Kidney tubule cell (primary cell): ENCODE measurements around the gene ANKRD13B.
"Not testable (repeated sequence)": the region's sequence is repeated elsewhere in the genome, so short reads cannot be mapped to it uniquely, and the experiment has no call there.

ENCODE experiments used
- DNase-seq: peaks from one replicate; pipeline ENCODE4 v3.0.0-alpha.2; 2018; ENCODE audit warnings: low spot score

ANKRD13B gene

GRCh38 chr17:29592850-29593551, at the start of gene ANKRD13B:
TSS of gene ANKRD13B (plus strand) at chr17:29593132. CDS start at chr17:29593622, 490 bp downstream.
- peak; percentile 27 for DNase-seq

DNA sequence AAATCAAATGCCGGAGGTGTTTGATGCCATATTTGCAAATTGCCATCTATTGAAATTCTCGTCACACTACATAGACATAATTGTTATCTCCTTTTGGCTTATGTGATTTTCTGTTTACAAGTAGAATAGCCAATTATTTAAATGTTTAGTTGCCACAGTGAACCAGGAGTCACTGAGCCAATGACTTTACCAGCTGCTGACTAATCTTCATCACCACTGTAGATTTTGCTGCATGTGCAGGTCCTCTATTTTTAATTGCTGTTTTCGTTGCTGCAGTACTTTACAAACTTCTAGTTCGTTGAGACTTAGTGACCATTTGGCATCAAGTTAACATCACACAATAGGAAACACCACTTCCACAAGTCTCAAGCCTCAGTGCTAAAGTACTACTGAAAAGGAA, 48.9 kb upstream of the ANKRD13B start:
- DNase-seq = no peak

DNA sequence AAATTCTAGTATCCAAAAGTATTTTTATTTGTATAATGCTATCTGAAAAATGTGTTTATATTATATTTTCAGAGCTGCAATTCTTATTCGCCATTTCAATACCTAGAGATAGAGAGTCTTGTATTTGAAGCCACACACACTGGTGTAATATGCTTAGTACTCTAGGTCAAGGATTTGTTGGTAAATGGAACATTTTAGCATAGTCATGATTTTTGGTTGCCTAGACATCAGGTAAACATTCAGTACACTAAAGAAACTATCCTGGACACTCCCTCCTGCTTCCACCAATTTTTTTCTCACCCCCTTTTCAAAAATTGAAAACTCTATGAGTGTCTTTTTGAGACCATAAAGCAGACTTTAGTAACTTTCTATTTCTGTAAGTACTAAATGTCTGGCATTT, 46.8 kb upstream of the ANKRD13B start:
- DNase-seq = no peak

DNA sequence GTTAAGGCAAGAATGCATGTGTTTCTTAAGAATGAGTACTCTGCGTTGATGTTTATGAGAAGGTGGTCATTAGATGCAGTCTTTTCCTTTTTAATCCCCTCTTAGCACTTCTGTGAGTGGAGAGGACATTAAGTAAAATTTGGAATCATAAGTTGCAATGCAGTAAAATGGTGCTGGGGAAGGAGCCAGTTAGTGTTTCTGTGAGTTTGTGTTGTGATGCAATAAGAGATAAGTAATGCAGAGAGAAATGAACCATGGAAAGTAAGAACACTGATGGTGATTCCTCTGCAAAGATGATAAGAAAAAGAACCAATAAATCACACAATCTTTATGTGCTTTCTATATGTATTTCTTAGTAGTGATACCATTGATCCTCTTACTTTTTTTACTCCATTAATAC, 46.1 kb upstream of the ANKRD13B start:
- DNase-seq = no peak

GRCh38 chr17:29549177-29549923, 43.6 kb upstream of the ANKRD13B start:
- peak; percentile 29 for DNase-seq

- DNase-seq = peak; percentile 87
Measured at GRCh38 chr17:29555840-29556239, 37.1 kb upstream of the ANKRD13B start.

DNA sequence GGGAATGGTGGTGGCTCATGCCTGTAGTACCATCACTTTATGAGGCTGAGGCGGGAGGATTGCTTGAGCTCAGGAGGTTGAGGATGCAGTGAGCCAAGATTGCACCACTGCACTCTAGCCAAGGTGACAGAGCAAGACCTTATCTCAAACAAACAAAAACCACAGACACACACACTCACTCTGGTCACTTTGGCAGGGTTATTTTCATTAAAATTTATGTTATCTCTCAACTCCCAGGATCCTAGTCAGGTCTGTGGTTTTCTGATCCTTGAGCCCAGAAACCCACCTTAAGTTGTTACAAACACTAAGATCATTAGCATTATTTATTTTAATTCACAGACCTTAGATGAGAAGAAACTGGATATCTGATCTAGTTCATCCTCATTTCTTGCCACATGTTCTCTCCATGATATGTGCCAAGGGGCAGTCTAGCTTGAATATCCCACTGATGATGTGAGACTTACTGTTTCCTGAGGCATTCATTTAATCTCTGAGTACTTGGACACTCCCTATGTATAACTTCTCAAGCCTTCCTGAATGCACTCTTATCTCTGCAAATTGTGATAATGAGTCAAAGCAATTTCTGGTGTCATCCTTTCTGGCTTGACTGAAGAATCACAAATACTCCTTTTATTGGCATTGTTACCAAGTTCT, 35.7 kb upstream of the ANKRD13B start:
- DNase-seq = peak; percentile 20

- peak; percentile 86 for DNase-seq
Measured at GRCh38 chr17:29557739-29558116, 35.2 kb upstream of the ANKRD13B start.

DNA sequence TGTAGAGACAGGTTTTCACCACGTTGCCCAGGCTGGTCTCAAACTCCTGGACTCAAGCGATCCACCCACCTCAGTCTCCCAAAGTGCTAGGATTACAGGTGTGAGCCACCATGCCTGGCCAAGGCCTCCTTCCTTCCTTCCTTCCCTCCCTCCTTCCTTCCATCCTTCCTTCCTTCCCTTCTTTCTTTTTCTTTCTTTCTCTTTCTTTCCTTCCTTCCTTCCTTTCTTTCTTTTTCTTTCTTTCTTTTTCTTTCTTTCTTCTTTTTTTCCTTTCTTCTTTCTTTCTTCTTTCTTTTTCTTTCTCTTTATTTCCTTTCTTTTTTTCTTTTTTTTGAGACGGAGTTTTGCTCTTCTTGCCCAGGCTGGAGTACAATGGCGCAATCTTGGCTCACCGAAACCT, 34.8 kb upstream of the ANKRD13B start:
- not testable (repeated sequence) for DNase-seq

DNA sequence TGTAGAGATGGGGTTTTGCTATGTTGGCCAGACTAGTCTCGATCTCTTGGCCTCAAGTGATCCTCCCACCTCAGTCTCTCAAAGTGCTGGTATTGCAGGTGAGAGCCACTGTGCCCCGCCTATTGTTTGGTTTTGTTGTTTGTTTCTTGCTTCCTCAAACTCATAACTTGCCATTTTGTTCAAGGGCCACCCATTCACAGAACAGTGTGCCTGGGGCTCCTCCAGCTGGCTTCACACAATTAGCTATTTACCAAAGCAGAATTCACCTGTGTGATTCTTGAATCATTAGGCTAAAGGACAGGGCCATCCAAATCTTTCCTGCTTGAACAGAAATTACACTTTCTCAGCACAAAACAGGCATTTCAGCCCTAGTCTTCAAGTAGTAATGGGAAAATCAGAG, 33.3 kb upstream of the ANKRD13B start:
- DNase-seq = no peak

DNA sequence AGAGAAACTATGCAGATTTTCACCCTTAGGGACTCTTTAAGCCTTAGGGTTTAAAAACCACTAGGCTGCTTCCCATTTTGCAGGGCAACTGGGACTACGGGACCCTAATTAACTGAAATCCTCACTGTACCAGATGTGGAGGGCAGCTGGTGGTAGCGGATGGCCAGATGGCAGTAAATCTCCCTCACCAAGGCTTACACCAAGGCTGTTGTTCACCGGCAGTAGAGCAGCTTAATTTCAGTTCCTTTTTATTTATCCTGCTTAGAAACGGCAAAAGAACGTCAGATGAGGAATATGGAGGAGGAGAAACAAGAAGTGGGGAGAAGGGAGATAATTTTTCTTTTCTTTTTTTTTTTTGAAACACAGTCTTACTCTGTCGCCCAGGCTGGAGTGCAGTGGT, 32.6 kb upstream of the ANKRD13B start:
- no peak for DNase-seq

DNA sequence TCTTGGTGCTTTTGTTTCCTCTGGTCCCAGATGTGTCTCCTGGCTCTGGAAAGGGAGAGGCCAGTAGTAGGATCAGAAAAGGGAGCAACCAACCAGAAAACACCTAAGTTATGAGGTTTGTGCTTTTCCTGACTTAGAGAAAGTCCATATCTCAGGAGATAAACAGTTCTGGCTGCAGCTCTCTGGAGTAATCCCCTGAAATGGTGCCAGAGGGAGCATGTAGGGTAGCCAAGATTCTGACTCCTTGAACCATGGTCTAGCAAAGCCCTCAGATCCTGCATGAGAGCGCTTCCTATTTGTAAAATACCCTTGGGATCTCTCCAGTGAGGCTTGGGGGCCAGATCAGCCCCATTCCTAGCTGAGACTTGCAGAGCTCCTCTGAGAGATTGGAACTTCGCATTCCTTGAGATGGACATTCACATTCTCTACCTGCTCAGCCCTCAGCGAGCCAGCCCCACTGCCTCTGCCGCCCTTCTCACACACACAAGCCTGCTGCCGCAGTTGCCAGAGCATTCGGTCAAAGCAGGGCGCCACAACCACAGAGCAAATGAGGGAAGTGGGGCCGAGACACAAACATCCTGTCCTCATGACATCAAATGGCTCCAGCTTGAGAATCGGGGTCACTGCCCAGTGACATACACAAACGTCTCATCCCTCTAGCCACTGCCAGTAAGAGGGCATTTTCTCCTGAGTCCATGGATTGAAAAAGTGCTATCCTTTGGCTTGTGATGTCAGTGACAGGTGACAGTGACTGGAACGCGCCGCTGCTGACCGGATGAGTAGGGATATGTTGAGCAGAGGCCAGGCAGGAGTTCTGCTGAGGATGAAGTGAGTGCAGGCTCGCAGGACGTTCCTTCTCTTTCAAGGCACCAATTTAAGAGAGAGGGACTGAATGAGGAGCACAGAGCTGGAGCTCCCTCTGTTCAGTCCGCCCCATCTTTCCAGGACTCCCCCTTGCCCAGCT, 31.1 kb upstream of the ANKRD13B start:
- no peak for DNase-seq

GRCh38 chr17:29562615-29563014, 30.3 kb upstream of the ANKRD13B start:
- DNase-seq = no peak

DNA sequence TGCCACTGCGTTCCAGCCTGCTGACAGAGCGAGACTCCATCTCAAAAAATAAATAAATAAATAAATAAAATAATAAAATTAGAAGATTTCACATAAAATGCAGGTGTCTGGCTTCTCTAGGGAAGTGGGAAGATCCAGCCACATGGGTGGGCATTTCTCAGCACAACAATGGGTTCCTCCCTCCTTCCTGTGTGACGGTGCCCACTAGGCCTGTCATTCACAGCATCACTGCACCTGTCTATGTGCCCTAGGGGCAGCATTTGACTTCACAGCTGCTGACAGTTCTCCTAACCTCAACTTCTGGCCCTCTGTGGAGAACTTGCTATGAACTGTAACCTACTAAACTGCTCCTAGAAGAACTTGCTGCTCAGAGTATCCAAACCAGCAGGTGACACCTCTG, 29.1 kb upstream of the ANKRD13B start:
- no peak for DNase-seq

DNA sequence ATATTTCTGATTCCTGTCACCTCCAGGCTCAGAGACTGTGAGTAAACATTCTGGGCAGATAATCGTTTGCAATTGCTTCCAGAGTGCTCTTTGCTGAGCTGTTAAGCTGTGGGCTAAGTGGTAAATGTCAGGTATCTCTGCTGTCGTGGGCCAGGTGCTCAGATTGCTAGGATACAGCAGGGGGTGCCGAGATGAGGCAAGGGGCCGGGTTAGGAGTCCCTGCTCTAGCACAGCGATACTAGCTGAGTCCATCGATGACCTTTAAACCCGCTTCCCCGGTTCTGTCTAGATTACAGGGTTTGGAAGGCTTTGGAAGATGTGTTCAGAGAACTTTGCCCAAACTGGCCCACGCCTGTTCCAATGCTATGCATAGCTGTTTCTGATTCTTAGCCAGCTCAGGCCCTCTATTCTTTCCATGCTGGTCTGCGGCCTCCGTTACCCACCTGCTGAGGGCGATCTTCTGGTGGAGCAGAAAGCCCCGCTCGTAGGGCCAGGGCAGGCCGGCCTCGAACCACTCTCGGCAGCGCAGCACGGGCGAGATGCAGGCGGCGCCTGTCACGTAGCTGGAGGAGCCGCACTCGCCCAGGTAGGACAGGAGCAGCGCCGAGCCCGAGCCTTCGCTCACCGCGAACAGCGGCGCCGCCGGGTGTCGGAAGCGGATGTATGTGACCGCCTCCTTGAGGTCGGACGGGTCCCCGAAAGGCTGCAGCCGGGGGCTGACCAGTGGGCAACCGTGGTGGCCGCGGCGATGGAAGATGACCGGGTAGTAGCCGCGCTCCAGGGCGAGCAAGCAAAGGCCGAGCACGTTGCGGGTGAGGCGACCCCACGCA, 27.1 kb upstream of the ANKRD13B start:
- peak; percentile 65 for DNase-seq

- DNase-seq = peak; percentile 87
Measured at GRCh38 chr17:29566473-29567303, 26.2 kb upstream of the ANKRD13B start, which contains the start of gene ABHD15. TSS of gene ABHD15 (minus strand) at chr17:29567037. CDS start at chr17:29566966, 71 bp downstream.

DNA sequence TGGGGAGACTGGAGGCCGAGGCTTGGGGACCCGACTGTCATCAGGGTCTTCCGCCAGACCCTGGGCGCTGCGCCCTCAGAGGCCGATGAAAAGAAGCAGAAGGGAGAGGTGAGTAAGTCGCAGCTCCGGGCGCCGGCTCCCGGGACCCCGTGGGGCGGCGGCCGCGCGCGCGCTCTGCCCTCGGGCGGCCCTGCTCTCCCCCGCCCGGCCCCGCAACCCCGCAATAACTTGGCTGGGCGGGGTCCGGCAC, 25.7 kb upstream of the ANKRD13B start:
- no peak for DNase-seq

DNA sequence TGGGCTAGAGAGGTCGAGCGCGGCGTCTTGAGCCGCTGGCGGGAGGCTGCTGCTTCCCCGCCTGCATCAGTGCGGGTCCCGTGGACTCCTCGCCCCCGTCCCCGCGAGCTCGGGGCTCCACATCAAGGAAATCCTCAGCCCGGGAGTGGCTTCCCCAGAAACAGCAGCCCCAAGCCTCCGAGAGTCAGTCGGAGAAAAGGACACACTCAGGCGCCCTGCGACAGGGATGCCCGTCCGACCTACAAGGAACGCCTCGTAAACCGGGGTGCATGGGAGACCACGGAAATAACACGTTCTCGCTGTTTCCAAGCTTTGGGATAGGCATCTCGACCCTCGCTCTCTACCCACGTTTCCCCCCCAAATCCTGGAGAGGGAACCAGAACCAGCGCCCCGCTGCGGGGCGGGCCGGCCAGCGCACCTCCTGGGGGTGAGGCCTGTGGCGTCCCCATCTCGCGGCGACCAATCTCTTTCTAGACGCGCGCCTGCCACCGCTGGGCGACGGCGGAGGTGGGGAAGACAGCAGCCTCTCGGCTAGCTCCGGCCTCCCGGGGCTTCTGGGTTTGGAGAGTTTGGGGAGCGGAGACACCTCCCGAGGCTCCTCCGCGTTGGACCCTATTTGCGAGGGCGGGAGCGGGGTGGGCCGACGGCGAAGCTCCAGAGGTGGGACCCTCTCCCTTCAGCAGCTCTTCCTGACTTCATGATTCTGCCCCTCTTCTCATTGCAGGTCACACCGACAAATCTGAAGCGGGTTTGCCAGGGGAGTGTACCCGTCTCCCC, 25.2 kb upstream of the ANKRD13B start:
- DNase-seq = peak; percentile 77
